Bronchial epithelial cell (primary cell): ENCODE data around the gene PLA2G2C. TPM values are rescaled to one million over a fixed set of nuclear protein-coding genes. Genes with fewer than 3 reads are reported as not detected.

Experiments
- DNase-seq: peaks from one replicate; pipeline ENCODE4 v3.0.0-alpha.2; 2010; ENCODE audit warnings: low read depth
- FAIRE-seq: peaks from 2 replicates; lab custom pipeline; 2011; peaks lifted over from hg19 to GRCh38; lab: Jason Lieb, UNC
- H3K27me3 ChIP-seq: 2 replicates; pipeline ENCODE4 v1.5.1; 2011; ENCODE audit warnings: low read length; ENCODE audit not compliant: control insufficient read depth, insufficient read depth
- H3K36me3 ChIP-seq: 2 replicates; pipeline ENCODE4 v1.5.1; 2011; ENCODE audit warnings: low read length; ENCODE audit not compliant: control insufficient read depth, insufficient read depth
- H3K4me3 ChIP-seq: 2 replicates; pipeline ENCODE4 v1.5.1; 2011; ENCODE audit warnings: mild to moderate bottlenecking, low read depth, low read length, control low read depth
- total RNA-seq: library from RNA; depleted of rRNA; stranded (reverse); fragments of >200 nt; gene quantifications from 2 replicates; pipeline ENCODE4 v1.2.1, GENCODE V29; 2014
- TF ChIP-seq, protein P1 (sequence below): IDR thresholded peaks from 2 replicates; pipeline ENCODE4 v1.5.1; 2011; ENCODE audit warnings: mild to moderate bottlenecking, moderate library complexity, low read length, control low read depth, inconsistent platforms; ENCODE audit not compliant: insufficient read depth, severe bottlenecking

PLA2G2C gene
- total RNA-seq, 1 donor from 2014 or later: not detected

DNA sequence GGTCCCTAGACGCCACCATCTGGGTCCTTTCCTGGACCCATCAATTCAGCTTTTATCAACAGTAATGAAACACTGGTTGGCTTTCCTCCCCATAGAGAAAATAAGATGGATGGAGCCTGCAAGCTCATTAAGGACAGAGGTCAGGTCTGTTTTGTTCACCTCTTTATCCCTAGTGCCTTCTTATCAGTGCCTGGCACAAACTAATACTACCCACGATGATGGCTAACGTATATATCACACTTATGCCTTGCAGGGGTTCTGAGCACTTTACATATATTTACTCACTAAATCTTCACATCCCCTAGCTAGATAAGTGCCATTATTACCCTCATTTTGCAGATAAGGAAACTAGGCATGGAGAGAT lies 5.5 kb downstream of the PLA2G2C start:
- TF ChIP-seq, protein P1, sequence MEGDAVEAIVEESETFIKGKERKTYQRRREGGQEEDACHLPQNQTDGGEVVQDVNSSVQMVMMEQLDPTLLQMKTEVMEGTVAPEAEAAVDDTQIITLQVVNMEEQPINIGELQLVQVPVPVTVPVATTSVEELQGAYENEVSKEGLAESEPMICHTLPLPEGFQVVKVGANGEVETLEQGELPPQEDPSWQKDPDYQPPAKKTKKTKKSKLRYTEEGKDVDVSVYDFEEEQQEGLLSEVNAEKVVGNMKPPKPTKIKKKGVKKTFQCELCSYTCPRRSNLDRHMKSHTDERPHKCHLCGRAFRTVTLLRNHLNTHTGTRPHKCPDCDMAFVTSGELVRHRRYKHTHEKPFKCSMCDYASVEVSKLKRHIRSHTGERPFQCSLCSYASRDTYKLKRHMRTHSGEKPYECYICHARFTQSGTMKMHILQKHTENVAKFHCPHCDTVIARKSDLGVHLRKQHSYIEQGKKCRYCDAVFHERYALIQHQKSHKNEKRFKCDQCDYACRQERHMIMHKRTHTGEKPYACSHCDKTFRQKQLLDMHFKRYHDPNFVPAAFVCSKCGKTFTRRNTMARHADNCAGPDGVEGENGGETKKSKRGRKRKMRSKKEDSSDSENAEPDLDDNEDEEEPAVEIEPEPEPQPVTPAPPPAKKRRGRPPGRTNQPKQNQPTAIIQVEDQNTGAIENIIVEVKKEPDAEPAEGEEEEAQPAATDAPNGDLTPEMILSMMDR: no peak
- no peak for DNase-seq
- no peak for FAIRE-seq
- peaks cover 2% of the 10 kb centered on the region for H3K27me3 ChIP-seq
- no peaks in the 10 kb centered on the region for H3K36me3 ChIP-seq
- no peak overlapping the region for H3K4me3 ChIP-seq

DNA sequence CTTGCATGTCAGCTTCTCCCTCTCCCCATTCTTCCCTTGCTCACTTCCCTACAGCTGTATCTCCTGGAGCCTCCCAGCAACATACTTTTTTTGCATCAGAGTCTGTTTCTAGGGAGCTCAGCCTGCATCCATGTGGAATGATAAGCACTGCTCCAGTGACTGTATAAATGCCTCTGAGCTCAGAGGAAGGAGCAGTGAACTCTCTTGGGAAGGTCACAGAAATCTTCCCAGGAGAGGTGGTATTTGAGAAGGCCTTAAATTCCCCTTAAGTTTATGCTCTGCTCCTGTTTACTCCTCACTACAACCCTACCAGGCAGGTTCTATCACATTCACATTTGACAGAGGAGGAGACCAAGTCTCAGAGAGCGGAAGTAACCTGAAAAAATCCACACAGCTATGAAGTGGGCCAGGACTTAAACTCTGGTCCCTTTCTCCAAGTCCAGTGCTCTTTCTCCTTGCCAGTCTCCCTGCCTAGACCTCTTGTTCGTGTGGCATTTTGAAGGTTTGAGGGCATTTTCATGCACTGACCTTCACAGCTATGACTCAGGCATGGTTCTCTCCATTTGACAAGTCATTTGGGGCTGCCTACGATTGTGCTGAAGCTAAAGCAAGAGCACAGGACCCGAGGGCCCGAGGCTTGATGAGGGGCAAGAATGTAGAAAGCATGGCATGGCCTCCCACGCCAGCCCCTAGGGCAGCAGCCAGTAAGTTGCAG lies 6.0 kb downstream of the PLA2G2C start:
- Histone ChIP-seq H3K27me3 (peaks cover 2% of the 10 kb centered on the region), H3K36me3 (no peaks in the 10 kb centered on the region), H3K4me3 (no peak overlapping the region)
- DNase-seq (no peak), FAIRE-seq (no peak)
- TF ChIP-seq, protein P1: no peak

DNA sequence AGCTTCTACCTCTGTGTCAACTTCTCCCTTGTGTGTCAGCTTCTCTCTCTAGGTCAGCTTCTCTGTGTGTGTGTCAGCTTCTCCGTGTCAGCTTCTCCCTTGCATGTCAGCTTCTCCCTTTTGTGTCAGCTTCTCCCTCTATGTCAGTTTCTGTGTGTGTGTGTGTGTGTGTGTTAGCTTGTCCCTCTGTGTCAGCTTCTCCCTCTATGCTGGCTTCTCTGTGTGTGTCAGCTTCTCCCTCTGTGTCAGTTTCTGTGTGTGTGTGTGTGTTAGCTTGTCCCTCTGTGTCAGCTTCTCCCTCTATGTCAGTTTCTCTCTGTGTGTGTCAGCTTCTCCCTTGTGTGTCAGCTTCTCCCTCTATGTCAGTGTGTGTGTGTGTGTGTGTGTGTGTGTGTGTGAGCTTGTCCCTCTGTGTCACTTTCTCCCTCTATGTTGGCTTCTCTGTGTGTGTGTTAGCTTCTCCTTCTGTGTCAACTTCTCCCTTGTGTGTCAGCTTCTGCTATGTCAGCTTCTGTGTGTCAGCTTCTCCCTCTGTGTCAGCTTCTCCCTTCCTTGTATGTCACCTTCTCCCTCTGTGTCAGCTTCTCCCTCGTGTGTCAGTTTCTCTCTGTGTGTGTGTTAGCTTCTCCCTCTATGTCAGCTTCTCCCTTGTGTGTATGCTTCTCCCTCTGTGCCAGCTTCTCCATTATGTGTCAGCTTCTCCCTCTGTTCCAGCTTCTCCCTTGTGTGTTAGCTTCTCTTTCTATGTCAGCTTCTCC lies 6.8 kb downstream of the PLA2G2C start:
- FAIRE-seq (peak; percentile 94), DNase-seq (no peak)
- peaks cover 2% of the 10 kb centered on the region for H3K27me3 ChIP-seq
- TF ChIP-seq, protein P1: no peak
- H3K4me3 ChIP-seq: no peak overlapping the region
- H3K36me3 ChIP-seq: no peaks in the 10 kb centered on the region

DNA sequence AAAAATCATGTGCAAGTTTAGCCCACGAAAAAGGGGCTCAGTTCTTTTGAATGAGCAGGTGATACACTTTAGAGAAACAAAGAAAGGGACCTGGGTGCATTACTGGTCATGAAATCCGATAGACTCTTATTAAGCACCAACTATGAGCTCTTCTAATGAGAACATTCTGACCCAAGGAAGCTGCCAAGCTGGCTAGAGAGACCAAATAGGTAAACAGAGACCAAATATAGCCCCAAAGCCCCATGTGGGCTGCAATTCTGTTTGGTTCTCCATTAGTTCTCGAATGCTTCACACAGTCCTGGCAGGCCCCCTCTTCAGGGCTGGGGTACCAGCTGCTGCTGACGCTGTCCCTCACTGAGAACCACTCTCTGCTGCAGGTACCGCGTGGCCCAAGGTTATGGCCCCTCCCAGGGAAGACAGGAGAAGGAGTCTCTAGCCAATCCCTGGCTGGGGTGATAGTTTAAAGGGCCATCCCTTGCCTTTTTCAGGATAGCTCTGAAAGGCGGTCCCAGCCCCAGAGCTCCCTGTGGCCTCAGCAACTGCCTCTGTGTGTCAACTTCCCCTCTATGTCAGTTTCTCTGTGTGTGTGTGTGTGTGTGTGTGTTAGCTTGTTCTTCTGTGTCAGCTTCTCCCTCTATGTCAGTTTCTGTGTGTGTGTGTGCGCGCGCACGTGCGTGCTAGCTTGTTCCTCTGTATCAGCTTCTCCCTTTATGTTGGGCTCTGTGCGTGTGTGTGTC lies 7.5 kb downstream of the PLA2G2C start:
- FAIRE-seq (no peak), DNase-seq (no peak)
- H3K36me3 ChIP-seq: no peaks in the 10 kb centered on the region
- peaks cover 2% of the 10 kb centered on the region for H3K27me3 ChIP-seq
- H3K4me3 ChIP-seq: no peak overlapping the region
- TF ChIP-seq, protein P1: no peak

DNA sequence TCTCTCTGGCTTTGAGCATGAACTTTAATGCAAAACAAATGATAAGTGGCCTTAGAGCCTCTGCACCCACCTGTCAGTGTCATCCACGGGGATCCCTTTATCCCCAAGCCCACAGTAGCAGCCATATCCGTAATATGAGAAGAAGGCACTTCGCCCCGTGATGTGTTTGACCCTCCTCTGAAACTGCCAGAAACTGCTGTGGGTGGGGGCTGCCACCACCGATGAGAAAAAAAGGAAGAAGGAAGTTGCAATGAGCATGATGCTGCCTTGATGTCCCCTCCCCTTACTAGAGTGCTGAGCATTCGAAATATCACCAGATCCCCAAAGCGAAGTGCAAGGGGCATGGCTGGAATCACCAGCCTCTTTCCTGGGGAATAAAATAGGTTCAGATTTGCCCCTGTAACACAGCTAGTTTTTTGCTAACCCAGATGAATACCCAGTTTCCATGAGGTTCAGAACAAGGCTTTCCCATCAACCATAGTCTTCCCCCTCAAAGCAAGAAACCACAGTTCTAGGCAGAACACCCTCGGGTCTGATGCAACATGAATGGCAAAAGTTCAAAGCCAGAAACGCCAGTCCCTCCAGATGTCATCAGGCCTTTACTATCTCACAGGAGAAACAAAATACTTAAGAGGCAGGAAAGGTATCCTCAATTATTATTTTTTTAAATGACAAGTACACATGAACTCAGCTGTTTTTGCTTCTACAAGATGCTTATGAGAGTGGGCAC lies 11.2 kb downstream of the PLA2G2C start:
- no peak for DNase-seq
- no peaks in the 10 kb centered on the region for H3K36me3 ChIP-seq
- H3K4me3 ChIP-seq: no peak overlapping the region
- H3K27me3 ChIP-seq: peaks cover 2% of the 10 kb centered on the region
- FAIRE-seq: no peak
- TF ChIP-seq, protein P1: no peak
